ENCODE data around the gene ZNF414. TPM values are rescaled to one million over a fixed set of nuclear protein-coding genes. Genes with fewer than 3 reads are reported as not detected.

ZNF414 gene
- total and polyA plus RNA-seq, 9 donors: 2.8 to 19.0 (median 14.4) TPM

- Histone ChIP-seq H3K27me3 (ENCODE audit: control insufficient read depth, insufficient read depth, low read length) (no peaks in the 10 kb centered on the region), H3K27ac (ENCODE audit: low read length) (no peak overlapping the region), H3K4me3 (ENCODE audit: low read length) (peak overlapping the region; percentile 52), H3K9me3 (replicated peaks; ENCODE audit: control insufficient read depth, low read depth, low read length) (no peaks in the 10 kb centered on the region), H3K4me1 (ENCODE audit: control insufficient read depth, insufficient read depth, low read length) (peaks cover 14% of the 10 kb centered on the region), H3K36me3 (ENCODE audit: control insufficient read depth, insufficient read depth, low read length) (peaks cover 10% of the 10 kb centered on the region)
- 21% methylated on average over 15 of the region's 18 CpGs for WGBS (ENCODE audit: insufficient coverage)
- DNase-seq: peak; percentile 37
These were observed 7.5 kb downstream of the ZNF414 start for GRCh38 chr19:8506402-8506957.

- Histone ChIP-seq H3K36me3 (ENCODE audit: control insufficient read depth, insufficient read depth, low read length) (peaks cover 4% of the 10 kb centered on the region), H3K27ac (ENCODE audit: low read length) (no peak overlapping the region), H3K9me3 (replicated peaks; ENCODE audit: control insufficient read depth, low read depth, low read length) (no peaks in the 10 kb centered on the region), H3K27me3 (ENCODE audit: control insufficient read depth, insufficient read depth, low read length) (no peaks in the 10 kb centered on the region), H3K4me3 (ENCODE audit: low read length) (peak overlapping the region; percentile 52), H3K4me1 (ENCODE audit: control insufficient read depth, insufficient read depth, low read length) (peaks cover 14% of the 10 kb centered on the region)
- 1% methylated on average over 48 of the region's 56 CpGs for WGBS (ENCODE audit: insufficient coverage)
- DNase-seq: peak; percentile 80
These were observed 8.1 kb downstream of the ZNF414 start for GRCh38 chr19:8505680-8506401.

- WGBS (ENCODE audit: insufficient coverage): 74% methylated on average over 6 of the region's 6 CpGs
- no peak for DNase-seq
- no peak overlapping the region for H3K27ac ChIP-seq (ENCODE audit: low read length)
- H3K4me3 ChIP-seq (ENCODE audit: low read length): no peak overlapping the region
- no peaks in the 10 kb centered on the region for H3K27me3 ChIP-seq (ENCODE audit: control insufficient read depth, insufficient read depth, low read length)
- peaks cover 16% of the 10 kb centered on the region for H3K4me1 ChIP-seq (ENCODE audit: control insufficient read depth, insufficient read depth, low read length)
- H3K36me3 ChIP-seq (ENCODE audit: control insufficient read depth, insufficient read depth, low read length): peaks cover 4% of the 10 kb centered on the region
- H3K9me3 ChIP-seq (replicated peaks; ENCODE audit: control insufficient read depth, low read depth, low read length): no peaks in the 10 kb centered on the region
These were observed 9.0 kb downstream of the ZNF414 start for GRCh38 chr19:8504919-8505318.

GRCh38 chr19:8504171-8504570 lies 9.8 kb downstream of the ZNF414 start:
- H3K27me3 ChIP-seq (ENCODE audit: control insufficient read depth, insufficient read depth, low read length): no peaks in the 10 kb centered on the region
- H3K4me3 ChIP-seq (ENCODE audit: low read length): no peak overlapping the region
- H3K4me1 ChIP-seq (ENCODE audit: control insufficient read depth, insufficient read depth, low read length): peaks cover 16% of the 10 kb centered on the region
- H3K36me3 ChIP-seq (ENCODE audit: control insufficient read depth, insufficient read depth, low read length): no peaks in the 10 kb centered on the region
- 48% methylated on average over 3 of the region's 7 CpGs for WGBS (ENCODE audit: insufficient coverage)
- DNase-seq: no peak
- no peaks in the 10 kb centered on the region for H3K9me3 ChIP-seq (replicated peaks; ENCODE audit: control insufficient read depth, low read depth, low read length)
- H3K27ac ChIP-seq (ENCODE audit: low read length): no peak overlapping the region

GRCh38 chr19:8503510-8503909 lies 10.5 kb downstream of the ZNF414 start:
- Histone ChIP-seq H3K36me3 (ENCODE audit: control insufficient read depth, insufficient read depth, low read length) (no peaks in the 10 kb centered on the region), H3K9me3 (replicated peaks; ENCODE audit: control insufficient read depth, low read depth, low read length) (no peaks in the 10 kb centered on the region), H3K27ac (ENCODE audit: low read length) (no peak overlapping the region), H3K4me3 (ENCODE audit: low read length) (no peak overlapping the region), H3K27me3 (ENCODE audit: control insufficient read depth, insufficient read depth, low read length) (no peaks in the 10 kb centered on the region), H3K4me1 (ENCODE audit: control insufficient read depth, insufficient read depth, low read length) (peaks cover 16% of the 10 kb centered on the region)
- 86% methylated on average over 5 of the region's 7 CpGs for WGBS (ENCODE audit: insufficient coverage)
- DNase-seq: no peak

- 78% methylated on average over 9 of the region's 14 CpGs for WGBS (ENCODE audit: insufficient coverage)
- Histone ChIP-seq H3K27ac (ENCODE audit: low read length) (no peak overlapping the region), H3K36me3 (ENCODE audit: control insufficient read depth, insufficient read depth, low read length) (no peaks in the 10 kb centered on the region), H3K4me1 (ENCODE audit: control insufficient read depth, insufficient read depth, low read length) (peaks cover 16% of the 10 kb centered on the region), H3K4me3 (ENCODE audit: low read length) (no peak overlapping the region), H3K9me3 (replicated peaks; ENCODE audit: control insufficient read depth, low read depth, low read length) (no peaks in the 10 kb centered on the region), H3K27me3 (ENCODE audit: control insufficient read depth, insufficient read depth, low read length) (no peaks in the 10 kb centered on the region)
- DNase-seq: no peak
These were observed 12.0 kb downstream of the ZNF414 start for GRCh38 chr19:8501981-8502380.

- Histone ChIP-seq H3K27me3 (ENCODE audit: control insufficient read depth, insufficient read depth, low read length) (no peaks in the 10 kb centered on the region), H3K27ac (ENCODE audit: low read length) (no peak overlapping the region), H3K36me3 (ENCODE audit: control insufficient read depth, insufficient read depth, low read length) (no peaks in the 10 kb centered on the region), H3K4me3 (ENCODE audit: low read length) (no peak overlapping the region), H3K9me3 (replicated peaks; ENCODE audit: control insufficient read depth, low read depth, low read length) (no peaks in the 10 kb centered on the region), H3K4me1 (ENCODE audit: control insufficient read depth, insufficient read depth, low read length) (peaks cover 12% of the 10 kb centered on the region)
- no peak for DNase-seq
- WGBS (ENCODE audit: insufficient coverage): 72% methylated on average over 4 of the region's 6 CpGs
These were observed 12.5 kb downstream of the ZNF414 start for GRCh38 chr19:8501516-8501915.

DNA sequence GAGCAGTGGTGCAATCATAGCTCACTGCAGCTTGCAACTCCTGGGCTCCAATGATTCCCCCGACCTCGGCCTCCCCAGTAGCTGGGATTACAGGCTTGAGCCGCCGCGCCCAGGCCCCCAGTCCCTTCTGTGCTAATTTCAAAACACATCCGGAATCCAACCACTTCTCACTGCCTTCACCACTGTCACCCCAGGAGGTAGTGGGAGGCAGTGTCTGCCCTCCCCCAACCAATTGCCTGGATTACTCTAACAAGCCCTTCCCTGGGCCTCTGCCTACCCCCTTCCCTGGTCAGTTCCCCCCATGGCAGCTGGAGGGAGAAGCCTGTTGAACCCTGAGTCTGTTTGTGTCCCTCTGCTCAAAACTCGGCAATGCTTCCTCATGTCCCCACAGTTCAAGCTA lies 13.8 kb downstream of the ZNF414 start:
- Histone ChIP-seq H3K4me1 (ENCODE audit: control insufficient read depth, insufficient read depth, low read length) (peaks cover 2% of the 10 kb centered on the region), H3K27ac (ENCODE audit: low read length) (no peak overlapping the region), H3K4me3 (ENCODE audit: low read length) (no peak overlapping the region), H3K27me3 (ENCODE audit: control insufficient read depth, insufficient read depth, low read length) (no peaks in the 10 kb centered on the region), H3K36me3 (ENCODE audit: control insufficient read depth, insufficient read depth, low read length) (no peaks in the 10 kb centered on the region), H3K9me3 (replicated peaks; ENCODE audit: control insufficient read depth, low read depth, low read length) (no peaks in the 10 kb centered on the region)
- no peak for DNase-seq
- 34% methylated on average over 3 of the region's 7 CpGs for WGBS (ENCODE audit: insufficient coverage)

GRCh38 chr19:8499048-8499833 lies 14.7 kb downstream of the ZNF414 start:
- DNase-seq: no peak
- 77% methylated on average over 38 of the region's 41 CpGs for WGBS (ENCODE audit: insufficient coverage)
- no peaks in the 10 kb centered on the region for H3K9me3 ChIP-seq (replicated peaks; ENCODE audit: control insufficient read depth, low read depth, low read length)
- no peaks in the 10 kb centered on the region for H3K27me3 ChIP-seq (ENCODE audit: control insufficient read depth, insufficient read depth, low read length)
- H3K4me3 ChIP-seq (ENCODE audit: low read length): no peak overlapping the region
- no peak overlapping the region for H3K27ac ChIP-seq (ENCODE audit: low read length)
- peaks cover 4% of the 10 kb centered on the region for H3K4me1 ChIP-seq (ENCODE audit: control insufficient read depth, insufficient read depth, low read length)
- H3K36me3 ChIP-seq (ENCODE audit: control insufficient read depth, insufficient read depth, low read length): no peaks in the 10 kb centered on the region

DNA sequence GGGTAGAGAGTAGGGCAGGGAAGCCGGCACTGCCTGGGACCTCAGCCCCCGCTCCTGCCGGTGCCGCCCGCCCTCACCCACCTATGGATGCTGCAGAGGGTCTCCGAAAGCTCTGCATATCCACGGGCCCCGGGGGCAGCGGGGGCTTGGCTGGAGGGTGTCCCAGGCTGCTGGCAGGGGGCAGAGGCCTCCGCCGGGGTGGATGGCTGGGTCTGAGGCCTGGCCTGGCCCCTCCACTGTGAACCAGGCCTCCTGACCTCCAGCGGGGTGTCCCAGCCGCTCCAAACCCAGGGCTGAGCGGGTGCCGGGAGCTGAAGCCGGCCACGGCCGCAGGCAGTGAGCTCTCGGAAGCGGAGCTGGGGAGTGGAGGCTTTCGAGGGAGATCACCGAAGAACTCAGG lies 15.7 kb downstream of the ZNF414 start:
- WGBS (ENCODE audit: insufficient coverage): 82% methylated on average over 21 of the region's 22 CpGs
- H3K4me3 ChIP-seq (ENCODE audit: low read length): no peak overlapping the region
- no peaks in the 10 kb centered on the region for H3K36me3 ChIP-seq (ENCODE audit: control insufficient read depth, insufficient read depth, low read length)
- no peak for DNase-seq
- H3K9me3 ChIP-seq (replicated peaks; ENCODE audit: control insufficient read depth, low read depth, low read length): no peaks in the 10 kb centered on the region
- H3K27me3 ChIP-seq (ENCODE audit: control insufficient read depth, insufficient read depth, low read length): no peaks in the 10 kb centered on the region
- H3K27ac ChIP-seq (ENCODE audit: low read length): no peak overlapping the region
- H3K4me1 ChIP-seq (ENCODE audit: control insufficient read depth, insufficient read depth, low read length): peaks cover 5% of the 10 kb centered on the region
